Hematopoietic multipotent progenitor cell treated with erythropoietin and hydrocortisone succinate and interleukin-3 and kit ligand, for 8 days (in vitro differentiated cells): ENCODE measurements around the gene SOD2.
"Not testable (repeated sequence)": the region's sequence is repeated elsewhere in the genome, so short reads cannot be mapped to it uniquely, and the experiment has no call there.

Source experiments
- DNase-seq: peaks from one replicate; pipeline ENCODE4 v3.0.0-alpha.2; 2015

Gene SOD2

DNA sequence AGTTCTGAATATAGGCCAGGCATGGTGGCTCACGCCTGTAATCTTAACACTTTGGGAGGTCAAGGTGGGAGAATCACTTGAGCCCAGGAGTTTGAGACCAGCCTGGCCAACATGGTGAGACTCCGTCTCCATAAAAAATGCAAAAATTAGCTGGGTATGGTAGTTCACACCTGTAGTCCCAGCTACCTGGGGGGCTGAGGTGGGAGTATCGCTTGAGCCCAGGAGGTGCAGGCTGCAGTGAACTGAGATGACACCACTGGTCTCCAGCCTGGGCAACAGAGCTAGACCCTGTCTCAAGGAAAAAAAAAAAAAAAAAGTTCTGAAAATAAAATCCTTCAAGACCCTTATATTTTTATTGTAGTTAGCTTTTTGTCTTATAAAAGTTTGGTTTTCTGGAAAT, 22.6 kb upstream of the SOD2 start:
- no peak for DNase-seq

DNA sequence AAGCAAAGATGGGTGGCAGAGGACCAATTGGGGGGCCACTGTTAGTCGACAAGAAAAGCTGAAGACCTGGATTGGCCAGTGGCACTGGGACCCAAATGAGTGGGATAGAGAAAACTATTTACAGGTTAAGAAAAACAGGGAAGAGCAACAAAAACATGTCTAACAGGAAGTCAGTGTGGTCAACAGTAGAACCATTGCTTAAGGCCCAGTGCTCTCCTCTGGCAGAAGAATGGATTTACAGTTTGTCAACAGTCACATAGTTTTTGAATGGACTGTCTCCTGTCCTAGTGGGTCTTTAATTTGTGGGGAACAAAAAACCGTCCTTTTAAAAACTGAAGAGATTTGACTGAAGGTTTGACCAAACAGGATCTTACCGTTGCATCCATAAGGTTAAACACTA, 22.1 kb upstream of the SOD2 start:
- no peak for DNase-seq

DNA sequence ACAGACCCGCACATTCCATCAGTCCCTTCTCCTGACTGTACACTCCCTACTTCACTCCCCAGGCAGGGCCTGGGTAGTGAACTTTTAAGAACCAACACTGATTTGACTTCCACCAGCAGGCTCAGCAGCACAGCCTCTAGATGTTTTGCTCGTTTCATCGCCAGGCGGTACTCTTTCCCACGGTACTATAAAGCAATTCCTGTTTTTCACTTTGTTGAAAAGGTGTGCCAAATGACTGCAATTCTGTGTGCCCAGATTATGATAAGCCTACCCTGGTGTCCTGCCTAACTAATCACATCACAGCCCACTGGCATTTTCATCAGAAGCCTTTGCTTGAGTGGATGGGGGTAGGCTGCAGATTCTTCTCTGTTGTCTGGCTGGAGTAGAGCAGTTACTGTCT, 21.4 kb upstream of the SOD2 start:
- no peak for DNase-seq

DNA sequence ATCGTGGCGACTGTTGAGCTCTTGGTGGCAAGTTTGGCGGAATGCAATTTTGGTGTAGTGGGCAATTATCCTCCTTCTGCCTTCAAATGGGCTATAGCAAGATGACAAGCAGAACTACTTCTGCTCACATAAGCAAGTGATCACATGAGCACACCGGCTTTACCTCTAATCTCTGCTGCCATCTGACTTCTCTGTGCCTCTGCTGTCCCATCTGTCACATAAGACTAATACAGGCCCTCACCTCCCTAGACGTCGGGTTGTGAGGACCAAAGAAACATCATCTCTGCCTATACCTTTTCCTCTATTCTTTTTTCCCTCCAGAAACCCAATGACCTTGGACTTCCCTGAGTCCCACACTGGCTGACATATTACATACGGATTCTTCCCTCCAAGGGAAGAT, 20.9 kb upstream of the SOD2 start:
- DNase-seq, result no peak

DNA sequence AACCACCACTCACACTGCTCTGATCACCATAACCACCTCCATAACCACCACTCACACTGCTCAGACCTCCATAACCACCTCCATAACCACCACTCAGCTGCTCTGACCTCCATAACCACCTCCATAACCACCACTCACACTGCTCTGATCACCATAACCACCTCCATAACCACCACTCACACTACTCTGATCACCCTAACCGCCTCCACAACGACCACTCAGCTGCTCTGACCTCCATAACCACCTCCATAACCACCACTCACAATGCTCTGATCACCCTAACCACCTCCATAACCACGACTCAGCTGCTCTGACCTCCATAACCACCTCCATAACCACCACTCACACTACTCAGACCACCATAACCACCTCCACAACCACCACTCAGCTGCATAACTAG, 19.3 kb upstream of the SOD2 start:
- not testable (repeated sequence) for DNase-seq

DNA sequence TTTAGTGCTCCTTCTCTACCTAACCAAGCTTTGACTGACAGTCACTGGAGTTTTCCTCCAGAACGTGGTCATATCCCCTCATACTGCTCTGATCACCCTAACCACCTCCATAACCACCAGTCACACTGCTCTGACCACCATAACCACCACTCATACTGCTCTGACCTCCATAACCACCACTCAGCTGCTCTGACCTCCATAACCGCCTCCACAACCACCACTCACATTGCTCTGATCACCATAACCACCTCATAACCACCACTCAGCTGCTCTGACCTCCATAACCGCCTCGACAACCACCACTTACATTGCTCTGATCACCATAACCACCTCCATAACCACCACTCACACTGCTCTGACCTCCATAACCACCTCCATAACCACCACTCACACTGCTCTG, 17.6 kb upstream of the SOD2 start:
- not testable (repeated sequence) for DNase-seq

DNA sequence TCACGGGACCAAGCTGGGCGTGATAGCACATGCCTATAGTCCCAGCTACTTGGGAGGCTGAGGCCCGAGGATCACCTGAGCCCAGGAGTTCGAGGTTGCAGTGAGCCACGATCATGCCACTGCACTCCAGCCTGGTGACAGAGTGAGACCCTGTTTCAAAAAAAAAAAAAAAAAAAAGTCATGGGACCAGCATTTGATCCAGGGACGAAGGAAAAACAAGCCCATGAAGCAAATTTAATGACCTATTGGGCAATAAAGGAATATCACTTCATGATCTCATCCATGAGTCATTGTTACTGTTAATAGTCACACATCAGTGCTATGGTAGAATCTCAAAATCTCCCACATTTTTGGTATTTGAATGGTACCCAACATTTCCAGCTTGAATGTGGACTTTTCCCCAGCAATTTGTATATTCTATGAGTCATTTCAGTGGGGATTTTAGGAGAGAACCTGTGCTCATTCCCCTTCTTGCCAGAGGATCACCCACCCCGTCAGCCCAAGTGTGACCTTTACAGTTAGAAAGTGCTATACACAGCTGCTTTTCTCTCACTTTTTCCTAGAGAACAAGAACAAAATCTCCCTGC, 8.5 kb upstream of the SOD2 start:
- DNase-seq, result no peak

DNA sequence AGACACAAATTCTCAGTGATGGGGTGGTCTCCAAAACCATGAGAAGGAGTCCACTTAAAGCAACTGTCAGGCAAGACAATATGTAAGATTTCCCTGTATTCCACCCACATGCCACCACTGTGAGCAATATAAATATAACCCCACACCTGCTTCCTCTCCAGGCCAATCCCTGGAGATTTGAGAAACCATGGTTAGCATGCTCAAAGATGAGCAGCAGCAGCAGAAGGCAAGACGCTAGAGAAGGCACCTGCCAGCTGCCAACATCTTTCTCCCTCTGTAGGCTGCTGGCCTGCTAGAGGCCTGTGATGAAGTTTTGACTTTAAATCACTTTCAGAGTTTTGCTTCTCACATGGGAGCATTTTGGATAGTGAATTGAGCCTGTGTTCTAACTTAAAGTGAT, 7.9 kb upstream of the SOD2 start:
- DNase-seq, result no peak

DNA sequence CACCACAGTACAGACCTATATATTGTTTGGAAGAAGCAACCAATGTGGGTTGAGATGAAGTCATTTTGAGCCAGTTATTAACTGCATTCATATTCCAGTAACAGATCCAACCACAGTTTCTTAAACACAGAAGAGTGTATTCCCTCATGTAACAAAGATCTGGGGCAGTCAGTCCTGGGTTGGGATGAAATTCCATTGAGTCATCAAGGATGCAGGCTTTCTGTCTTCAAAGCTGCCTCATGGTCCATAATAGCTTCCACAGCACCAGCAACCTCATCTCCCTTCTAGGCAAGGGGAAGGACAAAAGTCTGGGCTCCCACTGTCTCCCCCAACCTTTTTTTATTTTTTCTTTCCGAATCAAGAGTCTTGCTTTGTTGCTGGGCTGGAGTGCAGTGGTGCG, 2.9 kb upstream of the SOD2 start:
- no peak for DNase-seq

DNA sequence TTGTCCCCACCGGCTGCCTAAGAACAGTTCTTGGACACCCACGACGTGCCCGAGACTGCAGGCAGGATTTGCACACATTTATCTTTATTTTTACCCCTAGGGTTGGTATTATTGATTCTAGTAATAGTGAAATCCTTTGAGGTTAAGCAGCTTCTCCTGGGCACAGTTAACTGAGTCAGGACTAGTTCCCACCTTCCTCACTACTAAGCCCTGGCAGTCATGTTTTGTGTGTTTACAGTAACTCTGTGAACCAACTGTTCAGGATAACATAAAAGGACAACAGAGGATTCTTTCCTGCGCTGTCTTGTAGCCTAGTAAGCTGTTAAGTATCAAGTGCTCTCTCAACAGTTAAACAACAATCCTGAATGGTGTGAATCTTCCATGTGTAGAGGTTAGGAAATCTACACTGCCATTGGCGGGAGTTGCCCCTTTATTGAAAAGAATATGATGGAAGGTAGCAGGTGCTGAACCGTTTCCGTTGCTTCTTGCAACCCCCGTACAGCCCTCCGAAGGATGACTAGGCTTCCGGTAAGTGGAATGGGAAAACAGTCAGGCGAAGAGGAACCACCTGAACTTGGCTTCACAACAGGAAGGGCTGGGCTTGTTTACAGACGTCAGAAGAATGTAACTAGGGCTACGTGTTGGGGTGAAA, 979 bp upstream of the SOD2 start:
- peak; percentile 54 for DNase-seq

DNA sequence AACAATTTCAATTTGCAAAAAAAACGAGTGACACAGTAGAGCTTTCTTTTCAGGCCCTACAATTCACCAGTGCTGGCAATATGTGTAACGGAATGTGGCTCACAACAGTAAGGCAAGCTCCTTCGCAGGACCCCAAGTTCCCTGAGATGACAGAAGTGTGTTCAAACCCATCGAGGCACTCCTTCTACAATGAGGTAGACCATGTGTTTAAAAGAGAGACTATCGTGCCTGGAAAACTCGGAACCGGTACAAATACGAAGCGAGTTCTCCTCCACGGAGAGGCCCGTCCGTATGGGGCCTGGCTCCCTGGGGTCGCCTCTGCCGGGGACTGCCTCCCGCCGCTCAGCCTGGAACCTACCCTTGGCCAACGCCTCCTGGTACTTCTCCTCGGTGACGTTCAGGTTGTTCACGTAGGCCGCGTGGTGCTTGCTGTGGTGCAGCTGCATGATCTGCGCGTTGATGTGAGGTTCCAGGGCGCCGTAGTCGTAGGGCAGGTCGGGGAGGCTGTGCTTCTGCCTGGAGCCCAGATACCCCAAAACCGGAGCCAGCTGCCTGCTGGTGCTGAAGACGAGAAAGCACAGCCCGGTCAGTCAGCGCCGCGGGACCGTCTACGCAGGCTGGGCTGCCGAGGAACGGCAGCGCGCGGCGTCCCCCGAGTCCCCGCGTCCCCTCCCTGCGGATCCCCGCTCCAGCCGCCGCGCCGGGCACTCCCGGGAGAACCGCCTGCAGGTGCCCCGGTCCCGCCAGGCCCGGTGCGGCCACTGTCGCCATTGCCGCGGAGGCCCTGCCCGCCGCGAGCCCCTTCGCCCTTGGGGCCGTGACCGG, 526 bp downstream of the SOD2 start:
- peak; percentile 58 for DNase-seq

DNA sequence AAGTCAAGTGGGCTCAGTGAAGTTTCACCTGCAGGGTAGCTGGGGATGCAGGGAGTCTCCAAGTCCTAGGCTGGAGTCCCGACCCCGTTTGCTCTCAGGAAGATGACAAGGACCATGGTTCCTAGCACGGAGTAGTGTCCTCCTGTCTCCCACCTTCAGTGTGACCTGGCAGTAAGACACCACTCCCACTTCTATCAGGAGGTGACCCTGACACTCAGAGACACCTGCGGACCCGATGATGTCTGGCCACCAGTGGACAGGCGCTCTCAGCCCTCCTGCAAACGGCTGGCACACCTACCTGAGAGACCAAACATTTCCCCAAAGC, 1.1 kb downstream of the SOD2 start:
- no peak for DNase-seq

DNA sequence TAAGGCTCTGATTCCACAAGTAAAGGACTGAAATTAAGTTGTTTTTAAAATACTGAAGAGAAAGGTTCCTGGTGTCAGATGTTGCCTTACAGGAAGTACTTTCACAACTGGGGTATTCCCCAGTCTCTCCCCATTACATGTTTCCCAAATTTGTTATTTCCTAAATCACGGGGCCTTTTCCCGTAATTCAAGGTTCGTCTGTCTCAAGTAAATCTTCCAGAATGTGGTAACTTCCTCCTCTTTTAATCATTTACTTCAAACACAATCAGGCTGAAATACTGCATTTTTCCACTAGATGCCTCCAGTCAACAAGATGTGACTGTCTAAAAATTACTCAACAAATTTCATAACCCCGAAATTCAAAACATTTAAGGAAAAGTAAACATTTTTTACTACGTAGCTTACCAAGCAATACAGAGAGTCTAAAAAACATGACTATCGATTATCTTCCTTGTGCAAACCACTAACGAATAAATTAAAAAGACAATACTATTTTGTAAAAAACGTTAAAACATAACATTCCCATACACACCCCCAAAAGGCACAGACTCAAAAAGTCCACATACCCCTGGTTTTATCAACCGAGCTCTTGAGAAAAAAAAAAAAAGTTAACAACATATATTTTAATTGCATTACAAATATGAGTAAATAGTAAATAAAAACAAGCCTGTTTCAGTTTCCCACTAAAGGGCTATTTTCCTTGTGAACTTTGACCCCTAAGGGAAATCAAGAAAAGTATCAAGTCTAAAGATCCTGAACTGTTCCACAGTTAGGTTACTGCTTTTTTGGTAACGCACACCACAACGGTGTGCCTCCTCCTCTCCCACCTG, 1.7 kb downstream of the SOD2 start:
- DNase-seq, result peak; percentile 85

DNA sequence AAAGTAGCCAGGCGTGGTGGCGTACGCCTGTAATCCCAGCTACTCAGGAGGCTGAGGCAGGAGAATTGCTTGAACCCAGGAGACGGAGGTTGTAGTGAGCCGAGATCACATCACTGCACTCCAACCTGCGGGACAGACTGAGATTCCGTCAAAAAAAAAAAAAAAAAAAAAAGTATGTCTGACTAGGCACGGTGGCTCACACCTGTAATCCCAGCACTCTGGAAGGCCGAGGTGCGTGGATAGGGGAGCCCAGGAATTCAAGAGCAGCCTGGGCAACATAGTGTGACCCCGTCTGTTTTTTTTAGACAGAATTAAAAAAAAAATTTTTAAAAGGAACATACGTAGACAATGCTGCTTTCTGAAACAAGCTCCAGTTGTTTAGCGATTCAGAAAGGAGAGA, 2.9 kb downstream of the SOD2 start:
- DNase-seq, result not testable (repeated sequence)

DNA sequence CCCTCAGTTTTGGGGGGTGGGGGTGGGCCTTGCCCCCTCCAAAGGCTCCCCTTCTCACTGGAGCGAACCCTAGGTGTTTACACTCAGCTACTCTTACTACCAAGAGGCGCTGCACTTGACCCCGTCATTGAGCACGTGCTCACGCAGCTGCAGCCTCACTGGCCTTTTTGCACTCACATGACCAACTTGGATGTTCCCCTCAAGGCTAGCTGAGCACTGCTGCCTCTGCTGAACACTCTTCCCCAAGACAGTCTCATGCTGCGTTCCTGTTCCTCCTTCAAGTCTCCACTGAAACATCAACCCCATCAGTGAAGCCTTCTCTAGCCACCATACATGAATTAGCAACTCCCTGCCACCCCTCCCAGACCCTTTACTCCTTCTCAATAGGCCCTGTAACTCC, 4.0 kb downstream of the SOD2 start:
- peak; percentile 63 for DNase-seq

DNA sequence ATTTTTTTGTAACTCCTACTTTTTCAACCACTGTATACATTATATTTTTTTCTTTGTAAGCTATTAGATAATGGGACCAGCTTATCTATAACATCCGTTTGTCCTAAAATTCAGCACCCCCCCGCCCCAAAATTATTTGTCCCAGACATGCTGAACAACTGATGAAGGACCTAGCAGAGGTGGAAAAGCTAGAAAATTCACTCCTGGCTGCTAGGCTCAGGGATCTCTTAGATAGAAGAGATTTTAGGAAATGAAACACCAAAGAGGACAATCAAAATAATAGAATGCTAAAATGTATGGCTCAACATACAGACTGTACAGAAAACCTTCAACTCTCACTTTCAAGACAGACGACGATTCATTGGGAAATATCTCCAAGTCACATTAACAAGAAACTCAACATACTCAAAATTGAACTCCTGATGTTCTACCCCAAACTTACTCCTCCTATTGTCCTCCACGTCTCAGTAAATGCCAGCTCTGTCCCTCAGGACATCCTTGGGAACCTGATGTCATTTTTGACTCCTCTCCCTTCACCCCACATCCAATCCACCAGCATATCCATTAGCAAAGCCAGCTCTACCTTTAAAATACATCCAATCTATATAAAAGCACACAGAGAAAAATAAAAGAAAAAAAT, 4.7 kb downstream of the SOD2 start:
- no peak for DNase-seq

DNA sequence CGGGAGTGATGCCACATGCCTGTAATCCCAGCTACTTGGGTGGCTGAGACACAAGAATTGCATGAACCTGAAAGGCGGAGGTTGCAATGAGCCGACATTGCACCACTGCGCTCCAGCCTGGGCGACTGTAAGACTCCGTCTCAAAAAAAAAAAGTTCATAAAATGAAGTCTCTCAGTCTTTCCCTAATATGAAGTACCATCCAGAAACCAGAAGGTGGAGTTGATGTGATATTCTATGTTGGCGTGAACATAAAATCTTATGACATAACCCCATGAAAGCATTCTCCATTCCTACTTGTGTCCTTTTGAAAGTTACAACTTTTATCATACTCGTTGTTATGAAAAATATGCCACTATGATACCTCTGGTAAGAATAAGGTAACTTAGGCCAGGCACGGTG, 5.7 kb downstream of the SOD2 start:
- DNase-seq, result peak; percentile 43

DNA sequence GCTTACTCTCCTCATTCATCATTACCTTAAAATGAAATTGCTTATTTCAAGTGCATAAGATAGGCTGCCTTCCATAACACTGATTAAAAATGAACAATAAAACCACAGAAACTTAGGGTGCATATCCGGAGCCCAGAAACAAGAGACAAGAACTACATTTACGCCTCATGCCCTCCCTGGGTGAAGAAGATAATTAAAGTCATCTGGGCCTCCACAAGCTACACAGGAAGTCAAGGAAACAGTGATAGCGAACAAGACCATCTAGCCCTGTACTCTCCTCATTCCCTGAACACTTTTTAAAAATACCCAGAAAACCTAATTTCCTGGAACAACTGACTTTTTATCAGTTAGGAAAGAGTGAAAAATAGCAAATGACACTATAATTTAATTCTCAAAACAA, 6.3 kb downstream of the SOD2 start:
- peak; percentile 97 for DNase-seq

DNA sequence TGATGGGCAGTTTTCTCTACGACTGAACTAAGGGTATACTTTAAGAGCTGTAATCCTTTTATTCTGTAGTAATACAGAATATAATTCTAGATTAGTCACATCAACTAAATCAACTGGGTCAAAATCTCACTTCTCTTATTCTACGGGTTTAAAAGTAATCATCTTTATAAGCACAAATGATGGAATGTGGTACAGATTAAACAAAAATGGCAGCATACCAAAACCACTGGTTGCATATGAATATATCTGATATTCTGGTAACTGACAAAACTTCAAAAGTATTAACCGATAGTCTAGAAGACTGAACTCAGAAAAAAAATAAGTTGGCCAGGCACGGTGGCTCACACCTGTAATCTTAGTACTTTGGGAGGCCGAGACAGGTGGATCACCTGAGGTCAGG, 7.0 kb downstream of the SOD2 start:
- DNase-seq, result peak; percentile 47

DNA sequence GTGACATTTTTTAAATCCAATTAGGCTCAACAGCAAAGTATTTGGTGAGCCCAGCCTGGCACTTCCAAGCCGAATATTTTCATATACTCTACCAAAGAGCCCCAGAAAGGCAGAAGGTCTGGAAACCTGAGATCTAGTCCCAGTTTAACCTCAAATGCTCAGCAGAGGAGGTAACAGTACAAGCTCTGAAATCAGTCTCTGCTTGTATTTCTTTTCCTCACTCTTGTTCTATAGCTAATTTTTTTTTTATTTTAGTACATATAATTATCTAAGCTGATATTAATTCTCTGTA, 9.1 kb downstream of the SOD2 start:
- no peak for DNase-seq

DNA sequence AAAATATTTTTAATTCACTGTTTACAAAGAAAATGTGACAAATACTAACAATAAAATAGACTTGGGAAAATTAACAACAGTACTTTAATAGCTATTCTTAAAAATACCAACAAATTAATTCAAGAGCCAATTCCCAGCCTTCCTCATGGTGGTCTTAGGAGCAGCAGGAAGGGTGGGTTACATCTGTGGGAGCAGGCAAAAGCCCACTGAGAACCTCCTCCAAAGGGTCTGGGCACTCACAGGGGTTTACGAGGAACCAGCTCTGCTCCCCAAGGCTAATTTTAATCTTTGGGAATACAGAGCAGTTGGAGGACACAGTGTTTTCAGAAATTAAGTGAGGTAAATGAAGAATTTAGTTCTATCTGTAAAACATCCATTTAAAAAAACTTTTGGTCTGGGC, 10.2 kb downstream of the SOD2 start:
- no peak for DNase-seq

DNA sequence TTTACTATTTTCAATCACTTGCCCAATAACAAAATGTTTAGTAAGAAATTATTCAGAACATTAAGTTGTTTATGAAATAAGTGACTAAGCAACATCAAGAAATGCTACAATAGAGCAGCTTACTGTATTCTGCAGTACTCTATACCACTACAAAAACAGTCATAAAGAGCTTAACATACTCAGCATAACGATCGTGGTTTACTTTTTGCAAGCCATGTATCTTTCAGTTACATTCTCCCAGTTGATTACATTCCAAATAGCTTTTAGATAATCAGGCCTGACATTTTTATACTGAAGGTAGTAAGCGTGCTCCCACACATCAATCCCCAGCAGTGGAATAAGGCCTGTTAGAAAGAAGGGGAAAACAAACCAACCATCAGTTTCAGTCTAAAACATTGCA, 10.7 kb downstream of the SOD2 start:
- DNase-seq, result no peak

DNA sequence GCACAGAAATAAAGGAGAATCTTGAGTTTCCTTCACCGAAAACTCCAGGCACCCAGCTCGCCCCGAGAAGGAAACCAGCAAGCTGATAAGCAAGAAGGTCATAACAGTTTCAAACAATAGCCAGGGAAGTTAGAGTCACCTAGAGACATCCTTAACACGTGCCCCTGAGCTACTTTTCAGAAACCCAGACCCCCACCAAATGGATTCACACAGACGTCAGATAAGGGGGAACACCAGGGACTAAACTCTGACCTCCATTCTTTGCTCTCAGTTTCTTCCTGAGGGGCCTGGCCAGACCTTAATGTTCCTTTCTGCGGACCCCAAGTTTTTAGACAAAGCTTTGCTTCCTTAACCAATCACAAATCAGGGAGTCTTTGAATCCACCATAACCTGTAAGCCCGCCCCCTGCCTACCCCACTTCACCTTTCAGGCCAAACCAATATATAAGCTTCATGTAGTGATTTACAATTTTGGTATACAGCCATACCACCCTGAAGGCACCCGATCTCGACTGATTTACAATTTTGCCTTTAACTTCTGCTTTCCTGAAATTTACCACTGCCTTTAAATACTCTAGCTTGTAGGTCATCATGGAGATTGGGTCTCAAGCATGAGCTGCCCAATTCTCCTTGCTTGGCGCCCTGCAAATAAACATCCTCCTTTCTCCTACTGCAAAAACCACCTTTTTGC, 11.7 kb downstream of the SOD2 start:
- no peak for DNase-seq
